H1 (cell line): ENCODE measurements around the gene IGFBP3. TPM values are rescaled to one million over a fixed set of nuclear protein-coding genes. Genes with fewer than 3 reads are reported as not detected.

Experiments
- E2F6 ChIP-seq: IDR thresholded peaks from 2 replicates; pipeline ENCODE4 v1.6.1; 2012; ENCODE audit warnings: inconsistent platforms
- FOSL1 ChIP-seq: IDR thresholded peaks from 2 replicates; pipeline ENCODE4 v1.6.1; 2011; ENCODE audit warnings: mild to moderate bottlenecking, low read depth, low read length, moderate library complexity; ENCODE audit not compliant: insufficient read depth
- polyA plus RNA-seq, 7 experiments: library from polyadenylated mRNA; depleted of rRNA in 3 of 7; stranded (reverse) in 5 of 7; unstranded in 2 of 7; fragments of >200 nt in 5 of 7; fragments of 200-250 nt in 2 of 7; gene quantifications; 1 replicate in 5 of 7; 2 replicates in 1 of 7; 4 replicates in 1 of 7; pipeline versions ENCODE4 v1.2.1 to v1.2.3, GENCODE V29; 2011 to 2013; ENCODE audit warnings: missing spikeins in 2 of 7, mixed read lengths in 2 of 7
- total RNA-seq: library from RNA; stranded (reverse); fragmentation: NEBNext Ultra II Directional; extraction: Animal tissue kit (Norgen Biotek cat#: 25700); gene quantifications from 2 replicates; pipeline ENCODE4 v1.2.1, GENCODE V29; 2021

IGFBP3 gene
- total and polyA plus RNA-seq, 2 of the 8 experiments (the other 6 are each of a cell fraction or from before 2014, with no cell fraction given), result 5.5 to 12.1 TPM

DNA sequence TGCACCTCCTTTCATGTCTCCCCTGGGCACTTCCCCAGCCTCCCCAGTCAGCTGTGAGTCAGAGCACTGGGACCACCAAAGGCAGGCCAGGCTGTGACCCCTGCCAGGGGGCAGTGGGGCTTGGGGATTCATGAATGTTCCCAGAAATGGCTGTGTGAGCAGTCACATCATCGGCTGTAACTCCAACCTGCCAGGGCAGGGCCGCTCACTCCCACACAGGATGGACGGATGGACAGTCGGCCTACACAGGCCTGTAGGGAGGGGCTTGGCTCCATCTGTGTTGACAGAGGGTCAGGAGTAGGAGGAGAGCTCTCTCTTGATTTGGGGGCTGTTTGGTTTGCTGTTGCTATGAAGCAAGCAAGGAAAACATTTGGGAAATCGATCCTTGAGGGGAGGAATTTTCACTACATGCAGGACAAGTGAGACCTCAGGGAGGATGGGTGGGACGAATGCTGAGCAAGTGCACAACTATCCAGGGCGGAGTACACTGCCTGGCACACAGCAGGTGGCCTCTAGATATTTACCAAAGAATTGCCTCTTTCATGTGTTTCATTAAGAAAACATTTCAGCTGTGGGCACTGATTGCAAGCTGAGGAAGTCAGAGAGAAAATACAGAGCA is 35.7 kb downstream of the IGFBP3 start (continued):
- no peak for TF ChIP-seq FOSL1
- no peak for TF ChIP-seq E2F6
